Neural progenitor cell (in vitro differentiated cells): ENCODE measurements around the gene TNNC2.

Source experiments
- CTCF ChIP-seq: fragments of 200-600 bp; sonication (generic); IDR thresholded peaks from 2 replicates; pipeline ENCODE4 v1.5.1; 2017; ENCODE audit warnings: antibody characterized with exemption, mild to moderate bottlenecking
- EZH2 ChIP-seq: fragments of 200-600 bp; sonication (generic); IDR thresholded peaks from 2 replicates; pipeline ENCODE4 v1.6.1; 2017; ENCODE audit warnings: antibody characterized with exemption, mild to moderate bottlenecking, moderate library complexity

- TF ChIP-seq CTCF = no peak
- TF ChIP-seq EZH2 = no peak
Observed at GRCh38 chr20:45821947-45822346, 5.2 kb downstream of the TNNC2 start.
